A673 (cell line): ENCODE data around the gene HMCN1. TPM values are rescaled to one million over a fixed set of nuclear protein-coding genes. Genes with fewer than 3 reads are reported as not detected.
"Not testable (repeated sequence)": the region's sequence is repeated elsewhere in the genome, so short reads cannot be mapped to it uniquely, and the experiment has no call there.

Source experiments
- BruUV-seq: library from RNA; stranded (reverse); fragments of 400-500 nt; replicated peaks from 2 replicates; lab custom pipeline; 2021; lab: Mats Ljungman, UMichigan
- CTCF ChIA-PET: fragments of 300-600 bp; sonication (Branson Sonifier 250); formaldehyde crosslinking; loops from one replicate; lab custom pipeline; 2022; ENCODE audit warnings: antibody characterized with exemption; lab: Charles Lee
- POLR2A ChIA-PET: fragments of 300-600 bp; sonication (Branson Sonifier 250); formaldehyde crosslinking; loops from one replicate; lab custom pipeline; 2022; ENCODE audit warnings: antibody characterized with exemption; ENCODE audit not compliant: low non-redundant PET; lab: Charles Lee
- DNase-seq: peaks from one replicate; pipeline ENCODE4 v3.0.0-alpha.2; 2015; ENCODE audit warnings: low spot score
- H3K27ac ChIP-seq: fragments of 200-600 bp; sonication (generic); 2 replicates; pipeline ENCODE4 v1.5.1; 2016; ENCODE audit warnings: mixed run types, low read depth, mild to moderate bottlenecking, mixed read lengths, antibody characterized with exemption, low read length; ENCODE audit not compliant: poor library complexity, severe bottlenecking
- H3K27me3 ChIP-seq: fragments of 200-600 bp; sonication (generic); replicated peaks from 2 replicates; pipeline ENCODE4 v1.6.1; 2017; ENCODE audit warnings: mixed run types, low read depth, mild to moderate bottlenecking, mixed read lengths, antibody characterized with exemption, low read length; ENCODE audit not compliant: insufficient read depth, poor library complexity
- H3K36me3 ChIP-seq: fragments of 200-600 bp; sonication (generic); 2 replicates; pipeline ENCODE4 v1.6.1; 2016; ENCODE audit warnings: mixed run types, mild to moderate bottlenecking, mixed read lengths, antibody characterized with exemption, low read length; ENCODE audit not compliant: insufficient read depth, poor library complexity, severe bottlenecking
- H3K4me1 ChIP-seq: fragments of 200-600 bp; sonication (generic); 2 replicates; pipeline ENCODE4 v1.6.1; 2017; ENCODE audit warnings: mixed run types, mild to moderate bottlenecking, mixed read lengths, antibody characterized with exemption, low read length; ENCODE audit not compliant: insufficient read depth, poor library complexity, severe bottlenecking
- H3K4me3 ChIP-seq: fragments of 200-600 bp; sonication (generic); 2 replicates; pipeline ENCODE4 v1.5.1; 2016; ENCODE audit warnings: low read depth, mixed run types, mild to moderate bottlenecking, mixed read lengths, low read length; ENCODE audit not compliant: poor library complexity, severe bottlenecking
- H3K9me3 ChIP-seq: fragments of 200-600 bp; sonication (generic); 2 replicates; pipeline ENCODE4 v1.6.1; 2016; ENCODE audit warnings: mixed run types, low read depth, mild to moderate bottlenecking, mixed read lengths, antibody characterized with exemption, low read length; ENCODE audit not compliant: poor library complexity, severe bottlenecking
- EZH2 ChIP-seq: fragments of 200-600 bp; sonication (generic); IDR thresholded peaks from 2 replicates; pipeline ENCODE4 v1.6.1; 2017; ENCODE audit warnings: borderline replicate concordance, low read depth, mild to moderate bottlenecking, mixed read lengths, antibody characterized with exemption, low read length; ENCODE audit not compliant: poor library complexity, severe bottlenecking
- intact Hi-C: fragments of 100-400 bp; cut with micrococcal nuclease; formaldehyde crosslinking; loops from one replicate; pipeline ENCODE4 v1.10.0; 2022; ENCODE audit not compliant: unreplicated experiment
- total RNA-seq: library from RNA; stranded (reverse); gene quantifications from 2 replicates; pipeline ENCODE4 v1.2.3, GENCODE V29; 2021
- TF ChIP-seq, protein P1 (sequence below): fragments of 300-800, 200-600 bp; sonication (generic); conservative IDR thresholded peaks from 2 replicates; pipeline ENCODE4 v1.5.1; 2017; ENCODE audit warnings: low read depth, mild to moderate bottlenecking, antibody characterized with exemption, low read length, moderate library complexity, mixed read lengths

HMCN1 gene
- total RNA-seq, 1 experiment from 2014 or later = 134 TPM

DNA sequence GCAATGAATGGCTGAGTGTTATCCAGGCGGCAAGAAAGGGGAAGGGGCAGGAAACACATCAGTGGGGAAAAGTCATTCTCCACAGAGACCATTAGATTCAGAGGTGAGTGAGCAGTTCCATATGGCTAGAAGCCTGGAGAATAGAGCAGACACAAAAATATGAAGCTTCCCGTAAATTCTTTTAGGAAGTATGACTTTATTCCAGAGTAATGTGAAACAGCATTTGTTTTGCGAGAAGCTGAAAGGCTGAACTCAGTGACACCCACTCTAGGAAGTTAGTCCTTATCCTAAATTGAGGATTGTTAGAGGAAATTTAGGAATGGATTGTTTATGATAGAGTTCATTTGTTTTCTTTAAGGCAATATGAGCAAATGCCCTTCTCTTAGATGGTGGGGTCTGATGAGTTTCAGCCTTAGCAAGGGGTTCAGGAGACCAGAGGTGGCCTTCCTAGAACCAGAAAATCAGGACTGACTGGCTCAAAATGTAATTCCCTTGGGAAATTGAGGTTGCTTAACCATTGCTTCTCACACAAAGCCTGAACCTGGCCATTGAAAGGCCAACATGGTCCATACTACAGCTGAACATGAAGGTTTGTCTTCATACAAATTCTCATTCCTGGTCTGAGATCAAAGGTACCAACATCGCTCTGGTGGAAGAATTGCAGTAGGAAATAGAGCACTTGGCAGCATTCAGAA lies 473.3 kb downstream of the HMCN1 start:
- Histone ChIP-seq H3K4me1 (peaks cover 47% of the 10 kb centered on the region), H3K27me3 (no peaks in the 10 kb centered on the region), H3K4me3 (no peak overlapping the region), H3K36me3 (no peaks in the 10 kb centered on the region), H3K27ac (no peak overlapping the region), H3K9me3 (no peaks in the 10 kb centered on the region)
- no TSS peak for BruUV-seq
- ChIA-PET POLR2A (no interaction called here), CTCF (no interaction called here)
- no peak for DNase-seq
- intact Hi-C loops = no loop called here
- TF ChIP-seq EZH2 = no peak
- TF ChIP-seq, protein P1, sequence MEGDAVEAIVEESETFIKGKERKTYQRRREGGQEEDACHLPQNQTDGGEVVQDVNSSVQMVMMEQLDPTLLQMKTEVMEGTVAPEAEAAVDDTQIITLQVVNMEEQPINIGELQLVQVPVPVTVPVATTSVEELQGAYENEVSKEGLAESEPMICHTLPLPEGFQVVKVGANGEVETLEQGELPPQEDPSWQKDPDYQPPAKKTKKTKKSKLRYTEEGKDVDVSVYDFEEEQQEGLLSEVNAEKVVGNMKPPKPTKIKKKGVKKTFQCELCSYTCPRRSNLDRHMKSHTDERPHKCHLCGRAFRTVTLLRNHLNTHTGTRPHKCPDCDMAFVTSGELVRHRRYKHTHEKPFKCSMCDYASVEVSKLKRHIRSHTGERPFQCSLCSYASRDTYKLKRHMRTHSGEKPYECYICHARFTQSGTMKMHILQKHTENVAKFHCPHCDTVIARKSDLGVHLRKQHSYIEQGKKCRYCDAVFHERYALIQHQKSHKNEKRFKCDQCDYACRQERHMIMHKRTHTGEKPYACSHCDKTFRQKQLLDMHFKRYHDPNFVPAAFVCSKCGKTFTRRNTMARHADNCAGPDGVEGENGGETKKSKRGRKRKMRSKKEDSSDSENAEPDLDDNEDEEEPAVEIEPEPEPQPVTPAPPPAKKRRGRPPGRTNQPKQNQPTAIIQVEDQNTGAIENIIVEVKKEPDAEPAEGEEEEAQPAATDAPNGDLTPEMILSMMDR = no peak

GRCh38 chr1:186208405-186209129 lies 474.4 kb downstream of the HMCN1 start:
- BruUV-seq = no TSS peak
- Histone ChIP-seq H3K9me3 (no peaks in the 10 kb centered on the region), H3K4me3 (no peak overlapping the region), H3K27ac (no peak overlapping the region), H3K36me3 (no peaks in the 10 kb centered on the region), H3K4me1 (peaks cover 57% of the 10 kb centered on the region), H3K27me3 (no peaks in the 10 kb centered on the region)
- intact Hi-C loops = no loop called here
- no peak for TF ChIP-seq EZH2
- TF ChIP-seq, protein P1 = no peak
- POLR2A ChIA-PET = no interaction called here
- no peak for DNase-seq
- CTCF ChIA-PET = no interaction called here

GRCh38 chr1:186210258-186210657 lies 476.1 kb downstream of the HMCN1 start:
- POLR2A ChIA-PET = no interaction called here
- Histone ChIP-seq H3K36me3 (no peaks in the 10 kb centered on the region), H3K4me3 (no peak overlapping the region), H3K27me3 (no peaks in the 10 kb centered on the region), H3K27ac (no peak overlapping the region), H3K9me3 (no peaks in the 10 kb centered on the region), H3K4me1 (peaks cover 57% of the 10 kb centered on the region)
- no peak for TF ChIP-seq EZH2
- TF ChIP-seq, protein P1 = no peak
- intact Hi-C loops = loop anchor here (5.0 kb wide), 2 partner anchors 398 to 893 kb away; partner anchors contain the start of gene IVNS1ABP
- no peak for DNase-seq
- no TSS peak for BruUV-seq
- CTCF ChIA-PET = no interaction called here

- H3K27ac ChIP-seq, H3K4me3 ChIP-seq, BruUV-seq, POLR2A ChIA-PET, H3K36me3 ChIP-seq, H3K27me3 ChIP-seq, CTCF ChIA-PET, H3K9me3 ChIP-seq, DNase-seq: not testable (repeated sequence)
- intact Hi-C loops = loop anchor here (5.0 kb wide), 2 partner anchors 399 to 894 kb away; partner anchors contain the start of gene IVNS1ABP
- H3K4me1 ChIP-seq = peaks cover 43% of the 10 kb centered on the region
Observed at GRCh38 chr1:186211583-186211982, 477.4 kb downstream of the HMCN1 start.
